Panc1 (cell line): ENCODE measurements around the gene ATP6V0D1. TPM values are rescaled to one million over a fixed set of nuclear protein-coding genes. Genes with fewer than 3 reads are reported as not detected.

Source experiments
- ATAC-seq: fragments of 200-7000 bp; cut with Tn5 transposase; 2 replicates; pipeline ENCODE4 v1.9.1; 2020; ENCODE audit warnings: mild to moderate bottlenecking, moderate library complexity
- BruUV-seq: library from RNA; stranded (reverse); fragments of 400-500 nt; replicated peaks from 2 replicates; lab custom pipeline; 2021; lab: Mats Ljungman, UMichigan
- CTCF ChIA-PET: fragments of 300-600 bp; sonication (Branson Sonifier 250); formaldehyde crosslinking; loops from one replicate; lab custom pipeline; 2022; ENCODE audit warnings: antibody characterized with exemption; lab: Charles Lee
- POLR2A ChIA-PET: fragments of 300-600 bp; sonication (Branson Sonifier 250); formaldehyde crosslinking; loops from one replicate; lab custom pipeline; 2022; ENCODE audit warnings: antibody characterized with exemption; lab: Charles Lee
- DNase-seq: peaks from one replicate; pipeline ENCODE4 v3.0.0-alpha.2; 2010; ENCODE audit warnings: low read depth, low spot score
- H3K27ac ChIP-seq: 2 replicates; pipeline ENCODE4 v1.5.1; 2011; ENCODE audit warnings: mild to moderate bottlenecking, low read length, inconsistent platforms
- H3K27me3 ChIP-seq: fragments of 200-500 bp; sonication (Bioruptor generic); 2 replicates; pipeline ENCODE4 v1.6.0; 2014; ENCODE audit warnings: low read length, inconsistent platforms; ENCODE audit not compliant: control insufficient read depth, insufficient read depth
- H3K36me3 ChIP-seq: fragments of 200-500 bp; sonication (Bioruptor generic); 2 replicates; pipeline ENCODE4 v1.5.1; 2014; ENCODE audit warnings: inconsistent platforms, mild to moderate bottlenecking, low read length, moderate library complexity; ENCODE audit not compliant: control insufficient read depth, insufficient read depth
- H3K4me1 ChIP-seq: 2 replicates; pipeline ENCODE4 v1.5.1; 2011; ENCODE audit warnings: inconsistent platforms, mild to moderate bottlenecking, low read length, moderate library complexity; ENCODE audit not compliant: control insufficient read depth, insufficient read depth
- H3K4me3 ChIP-seq, 2 experiments: 2 replicates each; pipeline ENCODE4 v1.5.1; 2011 to 2012; ENCODE audit warnings: low read depth in 2 of 2, low read length in 2 of 2, mild to moderate bottlenecking in 2 of 2, inconsistent platforms in 1 of 2, moderate library complexity in 1 of 2
- H3K9me3 ChIP-seq: fragments of 200-500 bp; sonication (Bioruptor generic); 2 replicates; pipeline ENCODE4 v1.5.1; 2014; ENCODE audit warnings: low read depth, mild to moderate bottlenecking, inconsistent platforms, low read length, moderate library complexity; ENCODE audit not compliant: control insufficient read depth, insufficient read depth
- POLR2AphosphoS5 ChIP-seq: IDR thresholded peaks from 2 replicates; pipeline ENCODE4 v1.6.1; 2012; ENCODE audit warnings: mild to moderate bottlenecking, low read depth, low read length, moderate library complexity
- SIN3A ChIP-seq: IDR thresholded peaks from 2 replicates; pipeline ENCODE4 v1.6.1; 2012; ENCODE audit warnings: low read depth, mild to moderate bottlenecking, low read length, moderate library complexity, borderline replicate concordance; ENCODE audit not compliant: insufficient read depth
- TCF7L2 ChIP-seq: IDR thresholded peaks from 2 replicates; pipeline ENCODE4 v1.6.1; 2011; ENCODE audit warnings: mild to moderate bottlenecking, low read depth, low read length, inconsistent platforms
- in situ Hi-C: cut with HindIII; loops from 2 replicates; pipeline ENCODE4 v1.10.0; 2016; ENCODE audit warnings: low sequenced_read_pairs, low pct_unique_long_range_greater_than_20kb
- intact Hi-C: fragments of 100-400 bp; cut with micrococcal nuclease; formaldehyde crosslinking; loops from one replicate; pipeline ENCODE4 v1.10.0; 2022; ENCODE audit not compliant: unreplicated experiment
- total RNA-seq: library from RNA; stranded (reverse); gene quantifications from one replicate; pipeline ENCODE4 v1.2.1, GENCODE V29; 2021; ENCODE audit not compliant: unreplicated experiment
- TF ChIP-seq, protein P1 (sequence below), 2 experiments: IDR thresholded peaks; 2 replicates each; pipeline ENCODE4 v1.6.1; 2011 to 2012; ENCODE audit warnings: low read depth in 2 of 2, control low read depth in 1 of 2, low read length in 1 of 2, mild to moderate bottlenecking in 1 of 2, moderate library complexity in 1 of 2; ENCODE audit not compliant: insufficient read depth in 1 of 2
- TF ChIP-seq, protein P2 (sequence below): fragments of 450-650 bp; IDR thresholded peaks from 2 replicates; pipeline ENCODE4 v1.5.1; 2017; ENCODE audit warnings: mild to moderate bottlenecking

ATP6V0D1 gene
- total RNA-seq, 1 experiment from 2014 or later: 70.8 TPM

- no peaks in the 10 kb centered on the region for H3K36me3 ChIP-seq
- BruUV-seq: no TSS peak
- POLR2A ChIA-PET: no interaction called here
- CTCF ChIA-PET: interaction anchor here (0.6 to 1.1 kb wide), 2 partner anchors 43 to 55 kb away, joined by 4 to 14 read pairs; no protein-coding TSS in a partner anchor
- no peaks in the 10 kb centered on the region for H3K9me3 ChIP-seq
- TF ChIP-seq POLR2AphosphoS5 (no peak), SIN3A (no peak), TCF7L2 (no peak)
- TF ChIP-seq, protein P1, sequence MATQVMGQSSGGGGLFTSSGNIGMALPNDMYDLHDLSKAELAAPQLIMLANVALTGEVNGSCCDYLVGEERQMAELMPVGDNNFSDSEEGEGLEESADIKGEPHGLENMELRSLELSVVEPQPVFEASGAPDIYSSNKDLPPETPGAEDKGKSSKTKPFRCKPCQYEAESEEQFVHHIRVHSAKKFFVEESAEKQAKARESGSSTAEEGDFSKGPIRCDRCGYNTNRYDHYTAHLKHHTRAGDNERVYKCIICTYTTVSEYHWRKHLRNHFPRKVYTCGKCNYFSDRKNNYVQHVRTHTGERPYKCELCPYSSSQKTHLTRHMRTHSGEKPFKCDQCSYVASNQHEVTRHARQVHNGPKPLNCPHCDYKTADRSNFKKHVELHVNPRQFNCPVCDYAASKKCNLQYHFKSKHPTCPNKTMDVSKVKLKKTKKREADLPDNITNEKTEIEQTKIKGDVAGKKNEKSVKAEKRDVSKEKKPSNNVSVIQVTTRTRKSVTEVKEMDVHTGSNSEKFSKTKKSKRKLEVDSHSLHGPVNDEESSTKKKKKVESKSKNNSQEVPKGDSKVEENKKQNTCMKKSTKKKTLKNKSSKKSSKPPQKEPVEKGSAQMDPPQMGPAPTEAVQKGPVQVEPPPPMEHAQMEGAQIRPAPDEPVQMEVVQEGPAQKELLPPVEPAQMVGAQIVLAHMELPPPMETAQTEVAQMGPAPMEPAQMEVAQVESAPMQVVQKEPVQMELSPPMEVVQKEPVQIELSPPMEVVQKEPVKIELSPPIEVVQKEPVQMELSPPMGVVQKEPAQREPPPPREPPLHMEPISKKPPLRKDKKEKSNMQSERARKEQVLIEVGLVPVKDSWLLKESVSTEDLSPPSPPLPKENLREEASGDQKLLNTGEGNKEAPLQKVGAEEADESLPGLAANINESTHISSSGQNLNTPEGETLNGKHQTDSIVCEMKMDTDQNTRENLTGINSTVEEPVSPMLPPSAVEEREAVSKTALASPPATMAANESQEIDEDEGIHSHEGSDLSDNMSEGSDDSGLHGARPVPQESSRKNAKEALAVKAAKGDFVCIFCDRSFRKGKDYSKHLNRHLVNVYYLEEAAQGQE (IDR thresholded peaks at IDR 0.05; ENCODE audit: insufficient read depth in 1 of 2, low read depth in 2 of 2, low read length in 1 of 2): no peak
- TF ChIP-seq, protein P2, sequence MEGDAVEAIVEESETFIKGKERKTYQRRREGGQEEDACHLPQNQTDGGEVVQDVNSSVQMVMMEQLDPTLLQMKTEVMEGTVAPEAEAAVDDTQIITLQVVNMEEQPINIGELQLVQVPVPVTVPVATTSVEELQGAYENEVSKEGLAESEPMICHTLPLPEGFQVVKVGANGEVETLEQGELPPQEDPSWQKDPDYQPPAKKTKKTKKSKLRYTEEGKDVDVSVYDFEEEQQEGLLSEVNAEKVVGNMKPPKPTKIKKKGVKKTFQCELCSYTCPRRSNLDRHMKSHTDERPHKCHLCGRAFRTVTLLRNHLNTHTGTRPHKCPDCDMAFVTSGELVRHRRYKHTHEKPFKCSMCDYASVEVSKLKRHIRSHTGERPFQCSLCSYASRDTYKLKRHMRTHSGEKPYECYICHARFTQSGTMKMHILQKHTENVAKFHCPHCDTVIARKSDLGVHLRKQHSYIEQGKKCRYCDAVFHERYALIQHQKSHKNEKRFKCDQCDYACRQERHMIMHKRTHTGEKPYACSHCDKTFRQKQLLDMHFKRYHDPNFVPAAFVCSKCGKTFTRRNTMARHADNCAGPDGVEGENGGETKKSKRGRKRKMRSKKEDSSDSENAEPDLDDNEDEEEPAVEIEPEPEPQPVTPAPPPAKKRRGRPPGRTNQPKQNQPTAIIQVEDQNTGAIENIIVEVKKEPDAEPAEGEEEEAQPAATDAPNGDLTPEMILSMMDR: no peak
- ATAC-seq: no peak
- in situ Hi-C loops: no loop called here
- H3K27me3 ChIP-seq: no peaks in the 10 kb centered on the region
- no peaks in the 10 kb centered on the region for H3K4me1 ChIP-seq
- no peak overlapping the region for H3K27ac ChIP-seq
- intact Hi-C loops: no loop called here
- no peak overlapping the region for H3K4me3 ChIP-seq
- no peak for DNase-seq
These were observed 42.0 kb downstream of the ATP6V0D1 start for GRCh38 chr16:67438824-67439393.

GRCh38 chr16:67438098-67438791, 42.7 kb downstream of the ATP6V0D1 start:
- CTCF ChIA-PET: interaction anchor here (0.6 to 1.1 kb wide), 2 partner anchors 43 to 55 kb away, joined by 4 to 14 read pairs; no protein-coding TSS in a partner anchor

More at GRCh38 chr16:67438098-67438791, 42.7 kb downstream of the ATP6V0D1 start:
- POLR2A ChIA-PET: no interaction called here
- H3K9me3 ChIP-seq: no peaks in the 10 kb centered on the region
- no peak overlapping the region for H3K27ac ChIP-seq
- in situ Hi-C loops (no loop called here), intact Hi-C loops (no loop called here)
- BruUV-seq: TSS peak; percentile 96
- H3K4me3 ChIP-seq: no peak overlapping the region
- ATAC-seq: no peak
- TF ChIP-seq, protein P1 (IDR thresholded peaks at IDR 0.05; ENCODE audit: insufficient read depth in 1 of 2, low read depth in 2 of 2, low read length in 1 of 2): no peak
- TF ChIP-seq SIN3A (no peak), POLR2AphosphoS5 (no peak), TCF7L2 (no peak)
- TF ChIP-seq, protein P2: no peak
- no peak for DNase-seq
- no peaks in the 10 kb centered on the region for H3K4me1 ChIP-seq
- no peaks in the 10 kb centered on the region for H3K36me3 ChIP-seq
- H3K27me3 ChIP-seq: no peaks in the 10 kb centered on the region
